Neutrophil (primary cell): ENCODE measurements around the gene RARB.

Experiments
- H3K27ac ChIP-seq: fragments of 200-600 bp; sonication (generic); 2 replicates; pipeline ENCODE4 v1.5.1; 2016; ENCODE audit warnings: mild to moderate bottlenecking, moderate library complexity
- H3K27me3 ChIP-seq: fragments of 200-600 bp; sonication (generic); 2 replicates; pipeline ENCODE4 v1.6.0; 2016; ENCODE audit warnings: mild to moderate bottlenecking
- H3K36me3 ChIP-seq: fragments of 200-600 bp; sonication (generic); 2 replicates; pipeline ENCODE4 v1.5.1; 2017
- H3K4me1 ChIP-seq, 2 experiments: fragments of 200-600 bp in 1 of 2; sonication (generic) in 1 of 2; 1 replicate in 1 of 2; 2 replicates in 1 of 2; pipeline versions ENCODE4 v1.5.1 to v1.6.1; 2013 to 2016; ENCODE audit warnings: low read depth in 1 of 2, low read length in 1 of 2, mild to moderate bottlenecking in 1 of 2, moderate library complexity in 1 of 2; ENCODE audit not compliant: control insufficient read depth in 1 of 2, insufficient read depth in 1 of 2
- H3K4me3 ChIP-seq, 2 experiments: fragments of 200-600 bp in 1 of 2; sonication (generic) in 1 of 2; 1 replicate in 1 of 2; 2 replicates in 1 of 2; pipeline ENCODE4 v1.5.1; 2013 to 2016; ENCODE audit warnings: low read depth in 1 of 2, low read length in 1 of 2, mild to moderate bottlenecking in 1 of 2, moderate library complexity in 1 of 2
- H3K9me3 ChIP-seq: fragments of 200-600 bp; sonication (generic); 2 replicates; pipeline ENCODE4 v1.5.1; 2016
- CTCF ChIP-seq: fragments of 200-600 bp; sonication (generic); IDR thresholded peaks from 2 replicates; pipeline ENCODE4 v1.5.1; 2016; ENCODE audit warnings: antibody characterized with exemption

The RARB gene

GRCh38 chr3:25508433-25508832 lies 80.4 kb downstream of the RARB start:
- Histone ChIP-seq H3K36me3 (no peaks in the 10 kb centered on the region), H3K9me3 (no peaks in the 10 kb centered on the region), H3K4me3 (no peak overlapping the region), H3K27me3 (no peaks in the 10 kb centered on the region), H3K4me1 (no peaks in the 10 kb centered on the region), H3K27ac (no peak overlapping the region)
- TF ChIP-seq CTCF: no peak

GRCh38 chr3:25508901-25509300 lies 80.8 kb downstream of the RARB start:
- H3K36me3 ChIP-seq: no peaks in the 10 kb centered on the region
- H3K27ac ChIP-seq: no peak overlapping the region
- H3K9me3 ChIP-seq: no peaks in the 10 kb centered on the region

GRCh38 chr3:25510797-25511196 lies 82.7 kb downstream of the RARB start:
- no peaks in the 10 kb centered on the region for H3K27me3 ChIP-seq
- no peaks in the 10 kb centered on the region for H3K4me1 ChIP-seq
- no peak for TF ChIP-seq CTCF
- H3K9me3 ChIP-seq: no peaks in the 10 kb centered on the region
- no peak overlapping the region for H3K4me3 ChIP-seq
- no peak overlapping the region for H3K27ac ChIP-seq
- no peaks in the 10 kb centered on the region for H3K36me3 ChIP-seq

More at GRCh38 chr3:25508901-25509300, 80.8 kb downstream of the RARB start:
- TF ChIP-seq CTCF: no peak
- Histone ChIP-seq H3K27me3 (no peaks in the 10 kb centered on the region), H3K4me1 (no peaks in the 10 kb centered on the region), H3K4me3 (no peak overlapping the region)

- H3K27me3 ChIP-seq: no peaks in the 10 kb centered on the region
- no peak overlapping the region for H3K27ac ChIP-seq
- no peak for TF ChIP-seq CTCF
- H3K36me3 ChIP-seq: no peaks in the 10 kb centered on the region
- no peaks in the 10 kb centered on the region for H3K9me3 ChIP-seq
- no peak overlapping the region for H3K4me3 ChIP-seq
- no peaks in the 10 kb centered on the region for H3K4me1 ChIP-seq
These were observed 84.1 kb downstream of the RARB start for GRCh38 chr3:25511972-25512721.

GRCh38 chr3:25513642-25514266 lies 85.7 kb downstream of the RARB start:
- Histone ChIP-seq H3K4me3 (no peak overlapping the region), H3K27ac (no peak overlapping the region), H3K9me3 (no peaks in the 10 kb centered on the region), H3K27me3 (no peaks in the 10 kb centered on the region), H3K36me3 (no peaks in the 10 kb centered on the region), H3K4me1 (no peaks in the 10 kb centered on the region)
- no peak for TF ChIP-seq CTCF
